AG09309 (cell line): Measurements from ENCODE around the gene EVL.

Experiments used
- DNase-seq: peaks from one replicate; pipeline ENCODE4 v3.0.0-alpha.2; 2010; ENCODE audit warnings: low read depth
- H3K4me3 ChIP-seq: 2 replicates; pipeline ENCODE4 v1.5.1; 2011; ENCODE audit warnings: mild to moderate bottlenecking, low read depth, low read length, moderate library complexity; ENCODE audit not compliant: control insufficient read depth
- CTCF ChIP-seq: IDR thresholded peaks from 2 replicates; pipeline ENCODE4 v1.5.1; 2011; ENCODE audit warnings: mild to moderate bottlenecking, low read depth, low read length, inconsistent platforms; ENCODE audit not compliant: insufficient read depth, control insufficient read depth; ENCODE audit errors: missing control alignments

The EVL gene

GRCh38 chr14:100067971-100068959 lies 3.0 kb downstream of the EVL start:
- no peak for DNase-seq
- no peak for TF ChIP-seq CTCF
- no peak overlapping the region for H3K4me3 ChIP-seq

- no peak for TF ChIP-seq CTCF
- no peak for DNase-seq
- H3K4me3 ChIP-seq = no peak overlapping the region
Observed at GRCh38 chr14:100069161-100069800, 4.1 kb downstream of the EVL start.

- no peak overlapping the region for H3K4me3 ChIP-seq
- DNase-seq = no peak
- no peak for TF ChIP-seq CTCF
Observed at GRCh38 chr14:100070310-100070709, 5.1 kb downstream of the EVL start.

- no peak for DNase-seq
- no peak for TF ChIP-seq CTCF
Observed at GRCh38 chr14:100071545-100071944, 6.3 kb downstream of the EVL start.

GRCh38 chr14:100072783-100073346 lies 7.6 kb downstream of the EVL start:
- H3K4me3 ChIP-seq = no peak overlapping the region
- DNase-seq = no peak
- no peak for TF ChIP-seq CTCF

More at GRCh38 chr14:100071545-100071944, 6.3 kb downstream of the EVL start:
- H3K4me3 ChIP-seq = no peak overlapping the region

- no peak for TF ChIP-seq CTCF
- no peak for DNase-seq
- H3K4me3 ChIP-seq = no peak overlapping the region
Observed at GRCh38 chr14:100073576-100074430, 8.6 kb downstream of the EVL start.
